ENCODE measurements around the gene TAS1R3. TPM values are rescaled to one million over a fixed set of nuclear protein-coding genes. Genes with fewer than 3 reads are reported as not detected.

Gene TAS1R3
- total and polyA plus RNA-seq, 12 donors, result 0.05 to 0.86 (median 0.56) TPM

DNA sequence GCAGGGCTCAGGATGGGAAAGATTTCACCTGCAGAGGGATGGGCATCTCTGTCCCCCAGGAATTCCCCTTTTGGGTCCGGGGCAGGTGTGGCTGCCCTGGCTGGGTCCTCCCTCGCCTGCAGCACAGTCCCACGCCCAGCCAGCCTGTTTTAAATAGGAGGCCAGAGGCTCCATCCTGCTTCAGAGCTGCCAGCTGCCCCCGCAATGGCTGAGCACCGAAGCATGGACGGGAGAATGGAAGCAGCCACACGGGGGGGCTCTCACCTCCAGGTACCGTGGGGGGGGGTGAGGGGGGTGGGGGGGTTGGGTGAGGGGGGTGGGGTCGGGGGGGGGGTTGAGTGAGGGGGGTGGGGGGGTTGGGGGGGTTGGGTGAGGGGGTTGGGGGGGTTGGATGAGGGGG lies 47.3 kb upstream of the TAS1R3 start:
- Histone ChIP-seq H3K36me3 (replicated peaks in 1 of 2) (no peaks in the 10 kb centered on the region), H3K4me3 (no peak overlapping the region), H3K27ac (no peak overlapping the region), H3K4me1 (replicated peaks in 1 of 2) (peaks cover 4 to 16% of the 10 kb centered on the region in 2 donors), H3K9me3 (replicated peaks in 1 of 3) (no peaks in the 10 kb centered on the region), H3K27me3 (peaks cover 18% of the 10 kb centered on the region)
- intact Hi-C loops (cut with DNase I), result no loop called here
- WGBS, 4 donors, result 10 to 15% (median 13%) methylated on average over 4 to 8 of the region's 9 CpGs; no CpG with 5 or more reads in 1 of the 4 donors
- DNase-seq, result no peak
- TF ChIP-seq POLR2A (IDR thresholded peaks at IDR 0.05), result no peak
- TF ChIP-seq, protein P1, sequence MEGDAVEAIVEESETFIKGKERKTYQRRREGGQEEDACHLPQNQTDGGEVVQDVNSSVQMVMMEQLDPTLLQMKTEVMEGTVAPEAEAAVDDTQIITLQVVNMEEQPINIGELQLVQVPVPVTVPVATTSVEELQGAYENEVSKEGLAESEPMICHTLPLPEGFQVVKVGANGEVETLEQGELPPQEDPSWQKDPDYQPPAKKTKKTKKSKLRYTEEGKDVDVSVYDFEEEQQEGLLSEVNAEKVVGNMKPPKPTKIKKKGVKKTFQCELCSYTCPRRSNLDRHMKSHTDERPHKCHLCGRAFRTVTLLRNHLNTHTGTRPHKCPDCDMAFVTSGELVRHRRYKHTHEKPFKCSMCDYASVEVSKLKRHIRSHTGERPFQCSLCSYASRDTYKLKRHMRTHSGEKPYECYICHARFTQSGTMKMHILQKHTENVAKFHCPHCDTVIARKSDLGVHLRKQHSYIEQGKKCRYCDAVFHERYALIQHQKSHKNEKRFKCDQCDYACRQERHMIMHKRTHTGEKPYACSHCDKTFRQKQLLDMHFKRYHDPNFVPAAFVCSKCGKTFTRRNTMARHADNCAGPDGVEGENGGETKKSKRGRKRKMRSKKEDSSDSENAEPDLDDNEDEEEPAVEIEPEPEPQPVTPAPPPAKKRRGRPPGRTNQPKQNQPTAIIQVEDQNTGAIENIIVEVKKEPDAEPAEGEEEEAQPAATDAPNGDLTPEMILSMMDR (IDR thresholded peaks at IDR 0.05), result no peak

DNA sequence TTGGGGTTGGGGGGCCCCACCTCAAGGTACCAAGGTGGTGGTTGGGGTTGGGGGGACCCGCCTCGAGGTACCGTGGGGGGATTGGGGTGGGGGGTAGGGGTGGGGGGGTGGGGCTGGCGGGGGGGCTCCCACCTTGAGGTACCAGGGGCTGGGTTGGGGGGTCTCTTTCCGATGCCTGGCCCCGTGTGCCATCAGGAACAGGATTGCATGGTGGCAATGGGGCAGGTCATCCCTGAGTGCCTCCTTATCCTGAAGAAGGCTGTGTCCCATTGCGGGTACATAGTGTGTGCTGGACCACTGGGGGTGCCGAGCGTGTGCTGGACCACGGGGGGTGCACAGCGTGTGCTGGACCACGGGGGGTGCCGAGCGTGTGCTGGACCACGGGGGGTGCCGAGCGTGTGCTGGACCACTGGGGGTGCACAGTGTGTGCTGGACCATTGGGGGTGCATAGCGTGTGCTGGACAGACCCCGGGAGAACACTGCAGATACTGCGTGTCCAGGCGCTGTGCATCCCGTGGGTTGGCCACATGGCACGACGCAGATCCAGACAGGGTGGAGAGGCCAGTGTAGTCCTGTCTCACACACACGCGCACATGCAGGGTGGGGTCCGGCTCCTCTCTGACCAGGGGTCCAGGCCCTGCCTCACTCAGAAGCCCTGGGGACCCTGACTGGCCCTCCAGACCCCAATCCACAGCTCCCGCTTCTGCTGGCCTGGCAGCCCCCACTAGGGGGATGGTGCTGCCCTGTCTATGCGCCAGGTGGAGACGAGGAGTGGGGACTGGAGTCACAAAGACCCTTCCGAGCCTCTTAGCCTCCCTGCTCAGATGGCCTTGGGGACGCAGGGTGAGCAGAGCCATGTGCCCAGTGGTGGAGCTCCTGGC lies 46.6 kb upstream of the TAS1R3 start:
- no peak overlapping the region for H3K27ac ChIP-seq
- no peak for TF ChIP-seq POLR2A (IDR thresholded peaks at IDR 0.05)
- TF ChIP-seq, protein P1 (IDR thresholded peaks at IDR 0.05), result no peak
- H3K4me1 ChIP-seq (replicated peaks in 1 of 2), result peaks cover 4 to 16% of the 10 kb centered on the region in 2 donors
- intact Hi-C loops (cut with DNase I), result no loop called here
- no peaks in the 10 kb centered on the region for H3K9me3 ChIP-seq (replicated peaks in 1 of 3)
- DNase-seq, result no peak
- H3K36me3 ChIP-seq (replicated peaks in 1 of 2), result no peaks in the 10 kb centered on the region
- WGBS, 4 donors, result 64 to 82% (median 80%) methylated on average over 12 to 31 of the region's 32 CpGs
- H3K4me3 ChIP-seq, result no peak overlapping the region
- peaks cover 18% of the 10 kb centered on the region for H3K27me3 ChIP-seq

- Histone ChIP-seq H3K9me3 (replicated peaks in 1 of 3) (no peaks in the 10 kb centered on the region), H3K4me1 (replicated peaks in 1 of 2) (peaks cover 4 to 16% of the 10 kb centered on the region in 2 donors), H3K27me3 (peaks cover 18% of the 10 kb centered on the region), H3K36me3 (replicated peaks in 1 of 2) (no peaks in the 10 kb centered on the region), H3K4me3 (no peak overlapping the region), H3K27ac (no peak overlapping the region)
- DNase-seq, result no peak
- TF ChIP-seq, protein P1 (IDR thresholded peaks at IDR 0.05), result no peak
- no peak for TF ChIP-seq POLR2A (IDR thresholded peaks at IDR 0.05)
- intact Hi-C loops (cut with DNase I), result no loop called here
- WGBS, 4 donors, result 60 to 94% (median 91%) methylated on average over 2 to 22 of the region's 22 CpGs
These were observed 45.9 kb upstream of the TAS1R3 start for GRCh38 chr1:1285102-1285571.

DNA sequence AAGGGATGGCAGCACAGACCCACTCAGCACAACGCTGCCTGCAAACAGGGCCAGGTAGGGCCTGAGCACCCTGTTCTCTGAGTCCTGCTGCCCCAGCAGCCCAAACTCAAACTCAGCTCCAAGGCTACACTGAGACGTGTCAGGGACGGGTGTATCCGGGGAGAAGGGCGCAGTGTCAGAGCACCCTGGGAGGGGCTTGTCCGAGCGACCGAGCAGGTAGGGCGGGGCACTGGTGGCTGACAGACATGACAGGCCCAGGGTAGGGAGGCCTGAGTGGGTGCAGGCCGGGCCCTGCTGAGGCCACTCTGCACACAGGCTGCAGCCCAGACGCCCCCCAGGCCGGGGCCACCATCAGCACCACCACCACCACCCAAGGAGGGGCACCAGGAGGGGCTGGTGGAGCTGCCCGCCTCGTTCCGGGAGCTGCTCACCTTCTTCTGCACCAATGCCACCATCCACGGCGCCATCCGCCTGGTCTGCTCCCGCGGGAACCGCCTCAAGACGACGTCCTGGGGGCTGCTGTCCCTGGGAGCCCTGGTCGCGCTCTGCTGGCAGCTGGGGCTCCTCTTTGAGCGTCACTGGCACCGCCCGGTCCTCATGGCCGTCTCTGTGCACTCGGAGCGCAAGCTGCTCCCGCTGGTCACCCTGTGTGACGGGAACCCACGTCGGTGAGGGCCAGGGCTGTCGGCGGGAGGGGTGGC lies 45.3 kb upstream of the TAS1R3 start:
- no peak for DNase-seq
- 67 to 73% (median 71%) methylated on average over 14 to 37 of the region's 37 CpGs for WGBS, 4 donors
- H3K4me1 ChIP-seq (replicated peaks in 1 of 2), result peaks cover 4 to 16% of the 10 kb centered on the region in 2 donors
- no peak overlapping the region for H3K4me3 ChIP-seq
- H3K27ac ChIP-seq, result no peak overlapping the region
- H3K9me3 ChIP-seq (replicated peaks in 1 of 3), result no peaks in the 10 kb centered on the region
- no peaks in the 10 kb centered on the region for H3K36me3 ChIP-seq (replicated peaks in 1 of 2)
- peaks cover 18% of the 10 kb centered on the region for H3K27me3 ChIP-seq
- intact Hi-C loops (cut with DNase I), result no loop called here
- no peak for TF ChIP-seq POLR2A (IDR thresholded peaks at IDR 0.05)
- TF ChIP-seq, protein P1 (IDR thresholded peaks at IDR 0.05), result no peak

Data from adrenal gland (tissue), 12 donors.